NB4 (cell line): ENCODE results near the gene NOL9.

Source experiments
- DNase-seq: peaks from one replicate; pipeline ENCODE4 v3.0.0; 2010; ENCODE audit warnings: low read depth
- H3K4me3 ChIP-seq: one replicate; pipeline ENCODE4 v1.5.1; 2011; ENCODE audit warnings: mild to moderate bottlenecking, low read depth, low read length, moderate library complexity
- CTCF ChIP-seq: IDR thresholded peaks from one replicate; pipeline ENCODE4 v1.5.1; 2012; ENCODE audit warnings: low read depth, low read length
- MAX ChIP-seq: IDR thresholded peaks from 2 replicates; pipeline ENCODE4 v1.6.1; 2011; ENCODE audit warnings: low read depth, low read length
- MYC ChIP-seq: IDR thresholded peaks from 2 replicates; pipeline ENCODE4 v1.6.1; 2011; ENCODE audit warnings: low read depth, low read length
- POLR2A ChIP-seq: IDR thresholded peaks from 2 replicates; pipeline ENCODE4 v1.6.1; 2011; ENCODE audit warnings: mild to moderate bottlenecking; ENCODE audit not compliant: insufficient read length; ENCODE audit errors: extremely low read depth

Gene NOL9

GRCh38 chr1:6554907-6555778 lies 830 bp upstream of the NOL9 start, which contains the start of gene TAS1R1:
Gene TAS1R1 (plus strand): TSS chr1:6555307. CDS start chr1:6555374, 67 bp downstream.
- H3K4me3 ChIP-seq, result peak within 1 kb of the TSS; percentile 91
- TF ChIP-seq MAX (no peak), MYC (no peak), POLR2A (no peak), CTCF (no peak)
- no peak for DNase-seq

- TF ChIP-seq POLR2A (no peak), MYC (no peak), MAX (no peak), CTCF (no peak)
These were observed 7.0 kb downstream of the NOL9 start for GRCh38 chr1:6547301-6547700.

GRCh38 chr1:6546326-6546725 lies 8.0 kb downstream of the NOL9 start:
- no peak for DNase-seq
- no peak overlapping the region for H3K4me3 ChIP-seq
- TF ChIP-seq MYC, result no peak

More at GRCh38 chr1:6547301-6547700, 7.0 kb downstream of the NOL9 start:
- no peak overlapping the region for H3K4me3 ChIP-seq
- DNase-seq, result peak; percentile 18

GRCh38 chr1:6545276-6546112 lies 8.8 kb downstream of the NOL9 start:
- H3K4me3 ChIP-seq, result no peak overlapping the region
- TF ChIP-seq MYC (no peak), POLR2A (no peak), CTCF (no peak), MAX (no peak)
- no peak for DNase-seq

GRCh38 chr1:6544831-6545230 lies 9.5 kb downstream of the NOL9 start:
- TF ChIP-seq CTCF (no peak), MYC (no peak), MAX (no peak), POLR2A (no peak)

GRCh38 chr1:6538956-6539355 lies 15.4 kb downstream of the NOL9 start:
- no peak for DNase-seq
- no peak overlapping the region for H3K4me3 ChIP-seq
- no peak for TF ChIP-seq MAX
- no peak for TF ChIP-seq CTCF
- TF ChIP-seq MYC, result no peak

More at GRCh38 chr1:6544831-6545230, 9.5 kb downstream of the NOL9 start:
- H3K4me3 ChIP-seq, result no peak overlapping the region
- DNase-seq, result no peak
